GM18511 (cell line): Measurements from ENCODE around the gene UGT1A6.
A peak's percentile ranks its signal among the peaks of the same experiment; 100 is the strongest.
"Not testable (repeated sequence)": the region's sequence is repeated elsewhere in the genome, so short reads cannot be mapped to it uniquely, and the experiment has no call there.

Experiments used
- ATAC-seq: cut with Tn5 transposase; IDR thresholded peaks from one replicate; pipeline ENCODE4 v1.9.1; 2021; ENCODE audit warnings: mild to moderate bottlenecking, moderate library complexity; ENCODE audit not compliant: unreplicated experiment

The UGT1A6 gene

GRCh38 chr2:233684640-233685039 is 8.1 kb upstream of the UGT1A6 start:
- ATAC-seq, result no peak

GRCh38 chr2:233686928-233687327 is 5.8 kb upstream of the UGT1A6 start:
- ATAC-seq, result no peak

GRCh38 chr2:233688341-233688740 is 4.3 kb upstream of the UGT1A6 start:
- no peak for ATAC-seq

GRCh38 chr2:233689031-233689430 is 3.7 kb upstream of the UGT1A6 start:
- ATAC-seq, result no peak

- ATAC-seq, result no peak
These were observed 3.2 kb upstream of the UGT1A6 start for GRCh38 chr2:233689501-233689900.

GRCh38 chr2:233690444-233690843 is 2.2 kb upstream of the UGT1A6 start:
- ATAC-seq, result no peak

GRCh38 chr2:233691443-233692433 is 952 bp upstream of the UGT1A6 start:
- no peak for ATAC-seq

- ATAC-seq, result no peak
These were observed 1.3 kb downstream of the UGT1A6 start for GRCh38 chr2:233693963-233694362.

- ATAC-seq, result no peak
These were observed 6.0 kb downstream of the UGT1A6 start for GRCh38 chr2:233698740-233699139.

GRCh38 chr2:233699424-233700027 is 6.8 kb downstream of the UGT1A6 start:
- ATAC-seq, result no peak

- no peak for ATAC-seq
These were observed 7.4 kb downstream of the UGT1A6 start for GRCh38 chr2:233700028-233700635.

- not testable (repeated sequence) for ATAC-seq
These were observed 8.2 kb downstream of the UGT1A6 start for GRCh38 chr2:233700842-233701241.

- ATAC-seq, result no peak
These were observed 9.5 kb downstream of the UGT1A6 start for GRCh38 chr2:233702238-233702637.

GRCh38 chr2:233705911-233706506 is 13.3 kb downstream of the UGT1A6 start:
- no peak for ATAC-seq

- no peak for ATAC-seq
These were observed 14.0 kb downstream of the UGT1A6 start for GRCh38 chr2:233706720-233707119.

GRCh38 chr2:233707940-233708644 is 15.4 kb downstream of the UGT1A6 start:
- no peak for ATAC-seq

- no peak for ATAC-seq
These were observed 16.3 kb downstream of the UGT1A6 start for GRCh38 chr2:233708942-233709341.

GRCh38 chr2:233711312-233712008 is 18.8 kb downstream of the UGT1A6 start:
- ATAC-seq, result peak; percentile 76

GRCh38 chr2:233712611-233713261 is 20.0 kb downstream of the UGT1A6 start, which contains the start of gene UGT1A5:
Gene UGT1A5 (plus strand): TSS chr2:233712907. CDS start chr2:233712992, 85 bp downstream.
- ATAC-seq, result no peak

- no peak for ATAC-seq
These were observed 20.5 kb downstream of the UGT1A6 start for GRCh38 chr2:233713262-233713615.
